Measurements from ENCODE around the gene PYGO1. TPM values are rescaled to one million over a fixed set of nuclear protein-coding genes. Genes with fewer than 3 reads are reported as not detected.

Gene PYGO1
- total and polyA plus RNA-seq, 4 donors = 0.07 to 2.9 (median 0.16) TPM

- WGBS = 46% methylated on average over 6 of the region's 6 CpGs
- no peak for DNase-seq (ENCODE audit: low spot score)
- Histone ChIP-seq H3K4me1 (ENCODE audit: control insufficient read depth in 4 of 4, insufficient read depth in 4 of 4, low read length in 3 of 4) (no peaks in the 10 kb centered on the region), H3K36me3 (ENCODE audit: control insufficient read depth in 4 of 4, insufficient read depth in 3 of 4, low read depth in 1 of 4, low read length in 3 of 4) (no peaks in the 10 kb centered on the region), H3K27me3 (ENCODE audit: control insufficient read depth in 4 of 4, insufficient read depth in 4 of 4, low read length in 3 of 4) (peaks cover 0 to 3% (median under 1%) of the 10 kb centered on the region in 4 donors), H3K9ac (ENCODE audit: low read depth in 1 of 2, low read length in 2 of 2) (no peak overlapping the region), H3K9me3 (ENCODE audit: control insufficient read depth in 4 of 4, low read length in 3 of 4) (no peaks in the 10 kb centered on the region), H3K4me3 (ENCODE audit: low read depth in 1 of 3, low read length in 3 of 3) (no peak overlapping the region), H3K27ac (ENCODE audit: low read depth in 1 of 2, low read length in 2 of 2) (no peak overlapping the region)
- TF ChIP-seq FOXA2 (IDR thresholded peaks at IDR 0.05) (no peak), RAD21 (IDR thresholded peaks at IDR 0.05) (no peak), RXRA (IDR thresholded peaks at IDR 0.05) (no peak), YY1 (IDR thresholded peaks at IDR 0.05) (no peak), JUND (IDR thresholded peaks at IDR 0.05) (no peak), ATF3 (IDR thresholded peaks at IDR 0.05) (no peak), ZBTB33 (IDR thresholded peaks at IDR 0.05) (no peak), REST (IDR thresholded peaks at IDR 0.05) (no peak), CTCF (IDR thresholded peaks at IDR 0.05; ENCODE audit: low read depth, low read length, missing input control) (no peak), NR2F2 (IDR thresholded peaks at IDR 0.05) (no peak), GABPA (IDR thresholded peaks at IDR 0.05 in 1 of 2, conservative IDR thresholded peaks at IDR 0.05 in 1 of 2) (no peak)
Measured at GRCh38 chr15:55576943-55577342, 11.2 kb downstream of the PYGO1 start.

- no peak for DNase-seq (ENCODE audit: low spot score)
- Histone ChIP-seq H3K27ac (ENCODE audit: low read depth in 1 of 2, low read length in 2 of 2) (no peak overlapping the region), H3K9ac (ENCODE audit: low read depth in 1 of 2, low read length in 2 of 2) (no peak overlapping the region), H3K4me1 (ENCODE audit: control insufficient read depth in 4 of 4, insufficient read depth in 4 of 4, low read length in 3 of 4) (no peaks in the 10 kb centered on the region), H3K27me3 (ENCODE audit: control insufficient read depth in 4 of 4, insufficient read depth in 4 of 4, low read length in 3 of 4) (no peaks in the 10 kb centered on the region), H3K36me3 (ENCODE audit: control insufficient read depth in 4 of 4, insufficient read depth in 3 of 4, low read depth in 1 of 4, low read length in 3 of 4) (no peaks in the 10 kb centered on the region), H3K9me3 (ENCODE audit: control insufficient read depth in 4 of 4, low read length in 3 of 4) (peaks cover 0 to 4% (median 0%) of the 10 kb centered on the region in 4 donors), H3K4me3 (ENCODE audit: low read depth in 1 of 3, low read length in 3 of 3) (no peak overlapping the region)
- TF ChIP-seq REST (IDR thresholded peaks at IDR 0.05) (no peak), JUND (IDR thresholded peaks at IDR 0.05) (no peak), RXRA (IDR thresholded peaks at IDR 0.05) (no peak), ZBTB33 (IDR thresholded peaks at IDR 0.05) (no peak), HNF4A (conservative IDR thresholded peaks at IDR 0.05) (no peak), CTCF (IDR thresholded peaks at IDR 0.05; ENCODE audit: low read depth, low read length, missing input control) (no peak), RAD21 (IDR thresholded peaks at IDR 0.05) (no peak), YY1 (IDR thresholded peaks at IDR 0.05) (no peak), NR2F2 (IDR thresholded peaks at IDR 0.05) (no peak)
- 75% methylated on average over 2 of the region's 2 CpGs for WGBS
Measured at GRCh38 chr15:55574096-55574495, 14.0 kb downstream of the PYGO1 start.
